Measurements from ENCODE around the gene PPL.

Gene PPL

GRCh38 chr16:4913774-4914525 is 23.0 kb downstream of the PPL start:
- TF ChIP-seq ZNF184 (tag by site-specific recombination; IDR thresholded peaks at IDR 0.05): no peak
- TF ChIP-seq ZBTB20 (tag by site-specific recombination; IDR thresholded peaks at IDR 0.05): peak; percentile 59
- Histone ChIP-seq H3K4me1 (ENCODE audit: control insufficient read depth, insufficient read depth, low read length) (no peaks in the 10 kb centered on the region), H3K27ac (ENCODE audit: extremely low read depth, low read depth, low read length) (no peak overlapping the region), H3K4me3 (ENCODE audit: low read depth, low read length) (no peak overlapping the region), H3K36me3 (ENCODE audit: control insufficient read depth in 2 of 2, insufficient read depth in 1 of 2, low read length in 2 of 2) (no peaks in the 10 kb centered on the region), H3K9me3 (ENCODE audit: control insufficient read depth, insufficient read depth, low read depth, low read length) (no peaks in the 10 kb centered on the region)
- ChIA-PET CTCF (no interaction called here), POLR2A (no interaction called here)

DNA sequence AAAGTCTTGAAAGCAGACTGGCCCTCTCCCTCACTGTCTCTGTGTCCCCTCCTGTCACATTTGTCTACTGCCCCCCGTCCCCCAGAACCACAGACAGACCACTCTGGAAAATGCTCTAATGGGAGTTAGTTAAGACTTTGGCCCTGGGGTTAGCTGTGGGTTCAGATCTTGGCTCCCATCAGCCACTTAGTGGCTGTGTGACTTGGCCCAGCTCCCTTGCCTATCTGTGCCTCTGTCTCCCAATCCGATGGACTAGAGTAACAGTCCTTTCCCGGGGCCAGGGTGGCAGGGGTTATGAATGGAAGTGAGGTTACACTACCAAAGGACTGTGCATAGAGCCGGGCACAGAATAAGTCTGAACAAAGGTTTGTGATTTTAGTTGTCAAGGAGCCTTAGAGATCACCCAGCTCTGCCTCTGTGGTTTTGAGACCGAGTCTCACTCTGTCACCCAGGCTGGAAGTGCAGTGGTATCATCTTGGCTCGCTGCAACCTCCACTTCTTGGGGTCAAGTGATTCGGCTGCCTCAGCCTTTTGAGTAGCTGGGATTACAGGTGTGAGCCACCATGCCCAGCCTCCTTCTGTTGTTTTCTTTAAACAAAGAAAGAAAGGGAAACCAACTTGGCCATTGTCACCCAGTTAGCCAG is 23.7 kb downstream of the PPL start:
- no peaks in the 10 kb centered on the region for H3K36me3 ChIP-seq (ENCODE audit: control insufficient read depth in 2 of 2, insufficient read depth in 1 of 2, low read length in 2 of 2)
- no peaks in the 10 kb centered on the region for H3K9me3 ChIP-seq (ENCODE audit: control insufficient read depth, insufficient read depth, low read depth, low read length)
- no peak for TF ChIP-seq REPIN1 (tag by site-specific recombination; IDR thresholded peaks at IDR 0.05; ENCODE audit: low read depth)
- TF ChIP-seq, protein P1, sequence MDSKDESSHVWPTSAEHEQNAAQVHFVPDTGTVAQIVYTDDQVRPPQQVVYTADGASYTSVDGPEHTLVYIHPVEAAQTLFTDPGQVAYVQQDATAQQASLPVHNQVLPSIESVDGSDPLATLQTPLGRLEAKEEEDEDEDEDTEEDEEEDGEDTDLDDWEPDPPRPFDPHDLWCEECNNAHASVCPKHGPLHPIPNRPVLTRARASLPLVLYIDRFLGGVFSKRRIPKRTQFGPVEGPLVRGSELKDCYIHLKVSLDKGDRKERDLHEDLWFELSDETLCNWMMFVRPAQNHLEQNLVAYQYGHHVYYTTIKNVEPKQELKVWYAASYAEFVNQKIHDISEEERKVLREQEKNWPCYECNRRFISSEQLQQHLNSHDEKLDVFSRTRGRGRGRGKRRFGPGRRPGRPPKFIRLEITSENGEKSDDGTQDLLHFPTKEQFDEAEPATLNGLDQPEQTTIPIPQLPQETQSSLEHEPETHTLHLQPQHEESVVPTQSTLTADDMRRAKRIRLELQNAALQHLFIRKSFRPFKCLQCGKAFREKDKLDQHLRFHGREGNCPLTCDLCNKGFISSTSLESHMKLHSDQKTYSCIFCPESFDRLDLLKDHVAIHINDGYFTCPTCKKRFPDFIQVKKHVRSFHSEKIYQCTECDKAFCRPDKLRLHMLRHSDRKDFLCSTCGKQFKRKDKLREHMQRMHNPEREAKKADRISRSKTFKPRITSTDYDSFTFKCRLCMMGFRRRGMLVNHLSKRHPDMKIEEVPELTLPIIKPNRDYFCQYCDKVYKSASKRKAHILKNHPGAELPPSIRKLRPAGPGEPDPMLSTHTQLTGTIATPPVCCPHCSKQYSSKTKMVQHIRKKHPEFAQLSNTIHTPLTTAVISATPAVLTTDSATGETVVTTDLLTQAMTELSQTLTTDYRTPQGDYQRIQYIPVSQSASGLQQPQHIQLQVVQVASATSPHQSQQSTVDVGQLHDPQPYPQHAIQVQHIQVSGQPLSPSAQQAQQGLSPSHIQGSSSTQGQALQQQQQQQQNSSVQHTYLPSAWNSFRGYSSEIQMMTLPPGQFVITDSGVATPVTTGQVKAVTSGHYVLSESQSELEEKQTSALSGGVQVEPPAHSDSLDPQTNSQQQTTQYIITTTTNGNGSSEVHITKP (tag by site-specific recombination; IDR thresholded peaks at IDR 0.05): peak; percentile 69
- ChIA-PET POLR2A (no interaction called here), CTCF (no interaction called here)
- no peak overlapping the region for H3K27ac ChIP-seq (ENCODE audit: extremely low read depth, low read depth, low read length)
- H3K4me3 ChIP-seq (ENCODE audit: low read depth, low read length): no peak overlapping the region
- H3K4me1 ChIP-seq (ENCODE audit: control insufficient read depth, insufficient read depth, low read length): no peaks in the 10 kb centered on the region

DNA sequence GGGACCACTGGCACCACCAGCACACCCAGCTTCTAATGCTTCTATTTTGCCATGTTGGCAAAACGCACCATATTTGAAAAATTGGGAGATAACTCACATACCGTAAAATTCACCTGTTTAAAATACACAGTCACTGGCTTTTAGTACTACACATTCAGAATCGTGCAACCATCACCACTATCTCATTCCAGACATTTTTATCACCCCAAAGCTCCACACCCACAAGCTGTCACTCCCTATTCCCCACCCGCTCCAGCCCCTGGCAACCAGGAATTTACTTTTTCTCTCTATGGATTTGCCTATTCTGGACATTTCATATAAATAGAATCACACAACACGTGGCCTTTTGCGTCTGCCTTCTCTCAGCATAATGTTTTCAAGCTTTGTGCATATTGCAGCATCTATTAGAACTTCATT is 25.0 kb downstream of the PPL start:
- TF ChIP-seq ZFHX2 (tag by site-specific recombination; conservative IDR thresholded peaks at IDR 0.05) (no peak), ZNF132 (tag by site-specific recombination; IDR thresholded peaks at IDR 0.05; ENCODE audit: borderline replicate concordance) (no peak), KLF1 (tag by site-specific recombination; IDR thresholded peaks at IDR 0.05) (peak; percentile 75), ZNF146 (tag by site-specific recombination; IDR thresholded peaks at IDR 0.05) (peak; percentile 12; the same call in 1 of the 2 replicates)
- POLR2A ChIA-PET: interaction anchor here (0.7 kb wide), 1 partner anchor 99 kb away, joined by 5 read pairs; no protein-coding TSS in a partner anchor
- no peaks in the 10 kb centered on the region for H3K36me3 ChIP-seq (ENCODE audit: control insufficient read depth in 2 of 2, insufficient read depth in 1 of 2, low read length in 2 of 2)
- no peaks in the 10 kb centered on the region for H3K9me3 ChIP-seq (ENCODE audit: control insufficient read depth, insufficient read depth, low read depth, low read length)
- H3K4me1 ChIP-seq (ENCODE audit: control insufficient read depth, insufficient read depth, low read length): no peaks in the 10 kb centered on the region
- CTCF ChIA-PET: interaction anchor here (0.7 to 1.4 kb wide), 2 partner anchors 11 to 44 kb away, joined by 3 to 4 read pairs; no protein-coding TSS in a partner anchor
- no peak overlapping the region for H3K4me3 ChIP-seq (ENCODE audit: low read depth, low read length)
- H3K27ac ChIP-seq (ENCODE audit: extremely low read depth, low read depth, low read length): no peak overlapping the region

DNA sequence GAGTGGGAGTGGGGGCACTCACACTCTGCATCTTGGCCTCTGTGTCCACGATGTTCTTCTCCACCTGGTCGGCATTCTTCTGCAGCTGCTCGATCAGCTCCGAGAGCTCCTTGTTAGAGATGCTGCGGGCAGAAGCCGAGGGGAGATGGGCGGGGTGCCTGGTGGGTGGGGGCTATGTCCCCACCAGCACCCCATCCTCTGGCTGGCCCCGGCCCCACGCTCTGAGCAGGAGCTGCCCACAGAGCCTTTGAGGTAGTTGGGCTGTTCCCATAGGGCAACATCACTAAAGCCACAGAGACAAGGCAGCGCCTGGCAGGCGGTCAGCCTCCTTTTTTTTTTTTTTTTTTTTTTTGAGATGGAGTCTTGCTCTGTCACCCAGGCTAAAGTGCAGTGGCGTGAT is 26.1 kb downstream of the PPL start:
- H3K27ac ChIP-seq (ENCODE audit: extremely low read depth, low read depth, low read length): no peak overlapping the region
- H3K4me3 ChIP-seq (ENCODE audit: low read depth, low read length): no peak overlapping the region
- POLR2A ChIA-PET: no interaction called here
- H3K36me3 ChIP-seq (ENCODE audit: control insufficient read depth in 2 of 2, insufficient read depth in 1 of 2, low read length in 2 of 2): no peaks in the 10 kb centered on the region
- no peaks in the 10 kb centered on the region for H3K4me1 ChIP-seq (ENCODE audit: control insufficient read depth, insufficient read depth, low read length)
- TF ChIP-seq KLF16 (tag by site-specific recombination; IDR thresholded peaks at IDR 0.05) (no peak), GFI1B (tag by site-specific recombination; IDR thresholded peaks at IDR 0.05) (no peak)
- H3K9me3 ChIP-seq (ENCODE audit: control insufficient read depth, insufficient read depth, low read depth, low read length): no peaks in the 10 kb centered on the region
- CTCF ChIA-PET: interaction anchor here (0.6 kb wide), 1 partner anchor 77 kb away, joined by 3 read pairs; no protein-coding TSS in a partner anchor

All from HEK293 (cell line).